Measurements from ENCODE around the gene RHOD.

RHOD gene

GRCh38 chr11:67032830-67033551 is 23.7 kb upstream of the RHOD start:
- DNase-seq = no peak

- no peak for DNase-seq
Observed at GRCh38 chr11:67033661-67034166, 22.9 kb upstream of the RHOD start.

GRCh38 chr11:67034350-67034749 is 22.3 kb upstream of the RHOD start:
- DNase-seq = no peak

- no peak for DNase-seq
Observed at GRCh38 chr11:67040147-67040546, 16.5 kb upstream of the RHOD start.

GRCh38 chr11:67041602-67042001 is 15.0 kb upstream of the RHOD start:
- no peak for DNase-seq

GRCh38 chr11:67043572-67044349 is 12.9 kb upstream of the RHOD start:
- no peak for DNase-seq

- no peak for DNase-seq
Observed at GRCh38 chr11:67044496-67044895, 12.2 kb upstream of the RHOD start.

GRCh38 chr11:67045314-67045713 is 11.3 kb upstream of the RHOD start:
- DNase-seq = no peak

- no peak for DNase-seq
Observed at GRCh38 chr11:67048515-67049130, 8.0 kb upstream of the RHOD start.

GRCh38 chr11:67050139-67050538 is 6.5 kb upstream of the RHOD start:
- DNase-seq = no peak

- no peak for DNase-seq
Observed at GRCh38 chr11:67051180-67051893, 5.3 kb upstream of the RHOD start.

GRCh38 chr11:67051945-67052488 is 4.6 kb upstream of the RHOD start:
- no peak for DNase-seq

- no peak for DNase-seq
Observed at GRCh38 chr11:67052891-67053290, 3.8 kb upstream of the RHOD start.

- DNase-seq = peak in 2 of 5 donors; percentile 17 to 30
Observed at GRCh38 chr11:67053896-67054329, 2.7 kb upstream of the RHOD start.

GRCh38 chr11:67054346-67054835 is 2.3 kb upstream of the RHOD start:
- DNase-seq = no peak

- DNase-seq = no peak
Observed at GRCh38 chr11:67054836-67055523, 1.7 kb upstream of the RHOD start.

- no peak for DNase-seq
Observed at GRCh38 chr11:67055812-67056211, 835 bp upstream of the RHOD start.

- DNase-seq = no peak
Observed at GRCh38 chr11:67057205-67057672, 592 bp downstream of the RHOD start.

GRCh38 chr11:67058506-67058905 is 1.9 kb downstream of the RHOD start:
- no peak for DNase-seq

GRCh38 chr11:67059671-67060070 is 3.0 kb downstream of the RHOD start:
- DNase-seq = no peak

GRCh38 chr11:67060111-67060522 is 3.5 kb downstream of the RHOD start:
- no peak for DNase-seq

Data from T-helper 1 cell (primary cell).